HG03095 (cell line): Measurements from ENCODE around the gene CDSN.

Source experiments
- ATAC-seq: cut with Tn5 transposase; IDR thresholded peaks from one replicate; pipeline ENCODE4 v1.9.1; 2021; ENCODE audit warnings: moderate library complexity; ENCODE audit not compliant: unreplicated experiment

Gene CDSN

GRCh38 chr6:31121131-31121790, 1.0 kb upstream of the CDSN start:
- ATAC-seq = no peak

GRCh38 chr6:31118178-31118577, 2.1 kb downstream of the CDSN start:
- ATAC-seq = no peak

- no peak for ATAC-seq
These were observed 3.4 kb downstream of the CDSN start for GRCh38 chr6:31116661-31117385.

GRCh38 chr6:31115941-31116560, 4.2 kb downstream of the CDSN start:
- ATAC-seq = no peak

- no peak for ATAC-seq
These were observed 5.0 kb downstream of the CDSN start for GRCh38 chr6:31114970-31115849.

GRCh38 chr6:31114541-31114878, 5.7 kb downstream of the CDSN start, which contains the start of gene PSORS1C1:
TSS of gene PSORS1C1 (plus strand) at chr6:31114800. CDS start at chr6:31129633, 14,833 bp downstream.
- ATAC-seq = no peak

- ATAC-seq = no peak
These were observed 6.2 kb downstream of the CDSN start for GRCh38 chr6:31113861-31114540.

- no peak for ATAC-seq
These were observed 7.8 kb downstream of the CDSN start, which contains the start of gene C6orf15 for GRCh38 chr6:31112478-31112877. TSS of gene C6orf15 (minus strand) at chr6:31112575. CDS start at chr6:31112555, 20 bp downstream.

- no peak for ATAC-seq
These were observed 8.5 kb downstream of the CDSN start for GRCh38 chr6:31111712-31112111.

GRCh38 chr6:31110825-31111582, 9.2 kb downstream of the CDSN start:
- no peak for ATAC-seq

GRCh38 chr6:31107052-31107451, 13.2 kb downstream of the CDSN start:
- ATAC-seq = no peak

GRCh38 chr6:31103136-31103535, 17.1 kb downstream of the CDSN start:
- ATAC-seq = no peak

GRCh38 chr6:31098449-31098938, 21.8 kb downstream of the CDSN start:
- no peak for ATAC-seq

- no peak for ATAC-seq
These were observed 23.6 kb downstream of the CDSN start for GRCh38 chr6:31096656-31097055.

- no peak for ATAC-seq
These were observed 24.0 kb downstream of the CDSN start for GRCh38 chr6:31096215-31096614.

- no peak for ATAC-seq
These were observed 25.8 kb downstream of the CDSN start for GRCh38 chr6:31094389-31094881.

- no peak for ATAC-seq
These were observed 27.3 kb downstream of the CDSN start for GRCh38 chr6:31092769-31093505.

GRCh38 chr6:31092238-31092637, 28.0 kb downstream of the CDSN start:
- no peak for ATAC-seq

- ATAC-seq = no peak
These were observed 28.6 kb downstream of the CDSN start for GRCh38 chr6:31091680-31092079.
